Right atrium auricular region (tissue), 2 donors: ENCODE measurements around the gene ZNF547. TPM values are rescaled to one million over a fixed set of nuclear protein-coding genes. Genes with fewer than 3 reads are reported as not detected.

Experiments used
- DNase-seq: peaks from one replicate; pipeline ENCODE4 v3.0.0-alpha.2; 2019; ENCODE audit warnings: low spot score
- H3K27ac ChIP-seq, 2 donors: fragments of 200-600 bp; sonication (generic); 1 replicate in 1 of 2; 2 replicates in 1 of 2; pipeline ENCODE4 v1.5.1; 2016 to 2019
- H3K27me3 ChIP-seq, 2 donors: fragments of 200-600 bp; sonication (generic); one replicate each; pipeline versions ENCODE4 v1.5.1 to v1.6.0; 2017 to 2019
- H3K36me3 ChIP-seq: fragments of 200-600 bp; sonication (generic); one replicate; pipeline ENCODE4 v1.5.1; 2016
- H3K4me1 ChIP-seq, 2 donors: fragments of 200-600 bp; sonication (generic); one replicate each; pipeline versions ENCODE4 v1.5.1 to v1.6.0; 2017 to 2019
- H3K4me3 ChIP-seq, 2 donors: fragments of 200-600 bp; sonication (generic); 1 replicate in 1 of 2; 2 replicates in 1 of 2; pipeline ENCODE4 v1.5.1; 2017 to 2019; ENCODE audit warnings: mild to moderate bottlenecking in 1 of 2, moderate library complexity in 1 of 2
- H3K9me3 ChIP-seq, 2 donors: fragments of 200-600 bp; sonication (generic); one replicate each; pipeline ENCODE4 v1.5.1; 2019
- CTCF ChIP-seq, 2 donors: fragments of 200-600 bp; sonication (generic); IDR thresholded peaks; one replicate each; pipeline ENCODE4 v1.5.1; 2019; ENCODE audit warnings: antibody characterized with exemption in 2 of 2
- total RNA-seq, 2 donors: library from RNA; depleted of rRNA; stranded (reverse); fragments of >200 nt; gene quantifications; one replicate each; pipeline ENCODE4 v1.1.0, GENCODE V29; 2016

ZNF547 gene
- total RNA-seq, 2 donors from 2014 or later = 2.4 to 3.5 TPM

GRCh38 chr19:57321116-57321515, 42.2 kb upstream of the ZNF547 start:
- Histone ChIP-seq H3K27me3 (no peaks in the 10 kb centered on the region), H3K4me3 (peak overlapping the region; percentile 83 to 97), H3K9me3 (peaks cover 0 to 6% of the 10 kb centered on the region in 2 donors), H3K36me3 (peaks cover 28% of the 10 kb centered on the region), H3K4me1 (peaks cover 0 to 27% of the 10 kb centered on the region in 2 donors), H3K27ac (peak overlapping the region; percentile 90 to 92)
- TF ChIP-seq CTCF (IDR thresholded peaks at IDR 0.05) = no peak
- DNase-seq = no peak

GRCh38 chr19:57321751-57322150, 41.6 kb upstream of the ZNF547 start:
- TF ChIP-seq CTCF (IDR thresholded peaks at IDR 0.05) = no peak
- Histone ChIP-seq H3K4me1 (peaks cover 0 to 27% of the 10 kb centered on the region in 2 donors), H3K27me3 (no peaks in the 10 kb centered on the region), H3K9me3 (peaks cover 0 to 10% of the 10 kb centered on the region in 2 donors), H3K36me3 (peaks cover 34% of the 10 kb centered on the region), H3K27ac (peak overlapping the region; percentile 90 to 92), H3K4me3 (peak overlapping the region; percentile 83 to 97)
- DNase-seq = no peak

GRCh38 chr19:57324992-57325391, 38.4 kb upstream of the ZNF547 start:
- Histone ChIP-seq H3K36me3 (peaks cover 60% of the 10 kb centered on the region), H3K9me3 (peaks cover 0 to 35% of the 10 kb centered on the region in 2 donors), H3K27me3 (no peaks in the 10 kb centered on the region), H3K27ac (no peak overlapping the region), H3K4me3 (no peak overlapping the region), H3K4me1 (peaks cover 0 to 21% of the 10 kb centered on the region in 2 donors)
- DNase-seq = no peak
- no peak for TF ChIP-seq CTCF (IDR thresholded peaks at IDR 0.05)

GRCh38 chr19:57327993-57328392, 35.4 kb upstream of the ZNF547 start:
- peaks cover 0 to 35% of the 10 kb centered on the region in 2 donors for H3K9me3 ChIP-seq

GRCh38 chr19:57334191-57334590, 29.2 kb upstream of the ZNF547 start:
- Histone ChIP-seq H3K4me1 (peaks cover 0 to 15% of the 10 kb centered on the region in 2 donors), H3K27ac (no peak overlapping the region), H3K36me3 (peaks cover 2% of the 10 kb centered on the region), H3K4me3 (no peak overlapping the region), H3K27me3 (no peaks in the 10 kb centered on the region), H3K9me3 (peaks cover 0 to 1% of the 10 kb centered on the region in 2 donors)
- DNase-seq = no peak
- TF ChIP-seq CTCF (IDR thresholded peaks at IDR 0.05) = no peak

More at GRCh38 chr19:57327993-57328392, 35.4 kb upstream of the ZNF547 start:
- H3K4me1 ChIP-seq = no peaks in the 10 kb centered on the region
- no peak for TF ChIP-seq CTCF (IDR thresholded peaks at IDR 0.05)
- no peak overlapping the region for H3K4me3 ChIP-seq
- no peak overlapping the region for H3K27ac ChIP-seq
- H3K27me3 ChIP-seq = no peaks in the 10 kb centered on the region
- H3K36me3 ChIP-seq = peaks cover 60% of the 10 kb centered on the region
- no peak for DNase-seq

GRCh38 chr19:57338877-57339276, 24.5 kb upstream of the ZNF547 start:
- DNase-seq = no peak
- no peaks in the 10 kb centered on the region for H3K27me3 ChIP-seq

More at GRCh38 chr19:57338877-57339276, 24.5 kb upstream of the ZNF547 start:
- Histone ChIP-seq H3K27ac (peak overlapping the region; percentile 81 to 92), H3K4me1 (peaks cover 0 to 18% of the 10 kb centered on the region in 2 donors), H3K4me3 (no peak overlapping the region), H3K36me3 (no peaks in the 10 kb centered on the region), H3K9me3 (no peaks in the 10 kb centered on the region)
- TF ChIP-seq CTCF (IDR thresholded peaks at IDR 0.05) = no peak
